Activated CD4-positive, alpha-beta T cell treated with anti-CD3 and anti-CD28 coated beads, Interleukin-2, amount 50 U/mL, for 24 hours (primary cell): ENCODE measurements around the gene SBK1.

ENCODE experiments used
- DNase-seq, 2 donors: peaks; one replicate each; pipeline ENCODE4 v3.0.0-alpha.2; 2020; ENCODE audit warnings: low read depth in 1 of 2, low spot score in 1 of 2

The SBK1 gene

DNA sequence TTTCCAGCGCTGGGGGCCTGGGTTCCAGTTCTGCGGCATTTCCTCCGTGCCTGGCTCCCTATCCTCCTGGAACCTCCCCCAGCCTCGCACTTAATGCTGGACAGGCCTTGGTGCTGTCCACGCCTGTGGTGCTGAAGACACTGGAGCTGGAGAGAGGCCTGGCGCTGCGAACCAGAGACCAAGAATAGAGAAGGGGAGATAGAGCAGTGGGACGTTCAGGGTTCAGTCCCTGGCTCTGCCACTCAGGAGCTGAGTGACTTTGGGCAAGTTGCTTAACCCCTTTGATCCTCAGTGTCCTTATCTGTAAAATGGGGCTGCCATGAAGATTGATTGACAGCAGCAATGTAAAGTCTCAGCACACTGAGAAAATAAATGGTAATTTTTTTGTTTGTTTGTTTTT, 11.9 kb downstream of the SBK1 start:
- DNase-seq = no peak

GRCh38 chr16:28307936-28308335, 15.6 kb downstream of the SBK1 start:
- DNase-seq = no peak

- DNase-seq = no peak
These were observed 16.7 kb downstream of the SBK1 start for GRCh38 chr16:28308794-28309584.

- peak; percentile 62 to 67 for DNase-seq
These were observed 17.5 kb downstream of the SBK1 start for GRCh38 chr16:28309811-28310311.

GRCh38 chr16:28310796-28311195, 18.5 kb downstream of the SBK1 start:
- DNase-seq = no peak

GRCh38 chr16:28311413-28311812, 19.1 kb downstream of the SBK1 start:
- DNase-seq = no peak

GRCh38 chr16:28311913-28312312, 19.6 kb downstream of the SBK1 start:
- no peak for DNase-seq

DNA sequence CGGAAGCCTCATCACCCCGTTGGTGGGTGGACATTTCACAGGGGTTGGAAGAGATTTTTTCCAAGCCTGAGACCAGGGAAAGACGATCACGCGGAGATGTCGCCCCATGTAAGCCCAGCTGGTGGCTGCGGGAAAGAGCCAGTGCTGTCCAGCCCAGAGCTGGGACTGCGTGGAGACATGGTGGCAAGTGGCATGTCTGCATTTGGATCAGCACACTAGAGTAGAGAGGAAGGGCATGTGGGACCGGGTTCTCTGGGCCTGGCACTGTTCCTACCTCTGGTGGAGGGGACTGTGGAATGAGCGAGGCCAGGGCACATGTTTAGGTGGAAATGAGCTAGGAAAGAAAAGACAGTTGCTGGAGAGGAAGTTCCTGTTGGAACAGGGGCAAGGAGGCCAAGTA, 20.0 kb downstream of the SBK1 start:
- no peak for DNase-seq

- DNase-seq = no peak
These were observed 21.3 kb downstream of the SBK1 start for GRCh38 chr16:28313587-28313986.

GRCh38 chr16:28316054-28316453, 23.7 kb downstream of the SBK1 start:
- no peak for DNase-seq

- peak; percentile 57 to 62 for DNase-seq
These were observed 24.9 kb downstream of the SBK1 start for GRCh38 chr16:28317040-28317880.

DNA sequence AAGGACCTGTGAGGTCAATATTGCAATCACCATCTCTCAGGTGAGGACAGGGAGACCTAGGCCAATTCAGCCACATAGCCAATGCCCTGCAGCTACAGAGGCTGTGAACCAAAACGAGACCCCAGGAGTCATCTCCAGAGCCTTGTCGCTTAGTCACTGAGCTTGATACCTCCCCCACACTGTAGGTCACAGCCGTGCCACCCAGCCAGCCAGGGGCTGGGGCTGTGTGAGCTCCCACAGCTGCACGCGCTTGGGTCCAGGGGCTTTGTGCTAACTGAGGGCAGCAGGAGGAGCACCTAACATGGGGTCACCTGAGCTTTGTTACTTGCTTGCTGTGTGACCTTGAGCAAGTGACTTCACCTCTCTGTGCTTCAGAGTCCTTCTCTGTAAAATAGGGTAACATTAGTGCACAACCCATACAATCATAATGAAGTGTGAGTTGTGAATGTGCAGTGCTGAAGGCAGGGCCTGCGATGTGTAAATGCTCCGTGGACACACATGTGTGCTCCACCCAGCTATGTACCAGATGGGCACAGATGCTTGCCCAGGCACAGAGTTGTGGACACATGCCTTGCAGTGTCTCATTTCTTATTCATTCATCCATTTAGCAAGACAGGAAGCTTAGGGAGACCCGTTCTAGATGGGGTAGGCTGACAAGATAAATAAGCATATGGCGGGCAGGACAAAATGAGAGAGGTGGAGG, 25.9 kb downstream of the SBK1 start:
- DNase-seq = no peak

- no peak for DNase-seq
These were observed 27.2 kb downstream of the SBK1 start for GRCh38 chr16:28319476-28320022.

- no peak for DNase-seq
These were observed 27.8 kb downstream of the SBK1 start for GRCh38 chr16:28320023-28320561.

DNA sequence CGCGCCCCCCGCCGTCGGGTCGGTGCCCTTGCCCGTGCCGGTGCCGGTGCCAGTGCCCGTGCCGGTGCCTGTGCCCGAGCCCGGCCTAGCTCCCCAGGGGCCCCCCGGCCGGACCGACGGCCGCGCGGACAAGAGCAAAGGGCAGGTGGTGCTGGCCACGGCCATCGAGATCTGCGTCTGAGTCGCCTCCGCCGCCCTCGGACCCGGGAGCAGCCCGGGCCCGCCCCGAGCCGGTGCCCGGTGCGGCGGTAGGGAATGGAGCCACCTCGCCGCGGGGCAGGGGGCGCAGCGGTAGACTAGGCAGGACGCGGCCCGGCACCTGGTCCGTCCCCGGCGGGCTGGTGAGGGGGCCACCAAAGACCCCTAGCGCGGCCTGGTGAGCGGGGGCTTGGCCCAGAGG, 28.4 kb downstream of the SBK1 start:
- no peak for DNase-seq

GRCh38 chr16:28321700-28322411, 29.5 kb downstream of the SBK1 start:
- no peak for DNase-seq

DNA sequence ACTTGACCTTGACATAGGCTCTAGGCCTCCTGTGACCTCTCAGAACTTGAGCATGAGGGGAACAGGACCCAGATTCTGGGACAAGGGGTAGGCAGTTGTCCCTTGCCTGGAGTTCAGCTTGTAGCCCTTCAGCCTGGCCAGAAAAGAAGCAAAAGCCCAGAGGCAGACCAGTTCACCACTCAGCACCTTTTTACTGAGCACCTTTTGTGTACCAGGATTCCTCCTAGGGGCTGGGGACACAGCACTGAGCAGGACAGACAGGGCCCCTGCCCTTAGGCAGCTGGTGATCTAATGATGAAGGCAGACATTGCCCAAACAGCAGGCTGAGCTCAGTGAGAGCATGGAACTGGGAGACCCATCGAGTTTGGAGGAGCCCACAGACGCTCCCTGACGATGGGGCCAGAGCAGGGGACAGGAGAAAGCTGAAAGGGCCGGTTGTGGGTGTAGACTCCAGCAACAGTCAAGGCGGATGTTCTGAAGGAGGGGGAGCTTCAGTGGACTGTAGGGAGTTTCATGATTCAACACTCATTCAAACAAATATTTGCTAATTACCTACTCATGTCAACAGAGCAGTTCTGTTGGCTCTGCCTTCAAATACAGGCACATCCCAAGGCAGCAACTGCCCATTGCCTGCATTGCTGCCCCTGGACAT, 32.0 kb downstream of the SBK1 start:
- no peak for DNase-seq

- no peak for DNase-seq
These were observed 32.6 kb downstream of the SBK1 start for GRCh38 chr16:28324887-28325279.

DNA sequence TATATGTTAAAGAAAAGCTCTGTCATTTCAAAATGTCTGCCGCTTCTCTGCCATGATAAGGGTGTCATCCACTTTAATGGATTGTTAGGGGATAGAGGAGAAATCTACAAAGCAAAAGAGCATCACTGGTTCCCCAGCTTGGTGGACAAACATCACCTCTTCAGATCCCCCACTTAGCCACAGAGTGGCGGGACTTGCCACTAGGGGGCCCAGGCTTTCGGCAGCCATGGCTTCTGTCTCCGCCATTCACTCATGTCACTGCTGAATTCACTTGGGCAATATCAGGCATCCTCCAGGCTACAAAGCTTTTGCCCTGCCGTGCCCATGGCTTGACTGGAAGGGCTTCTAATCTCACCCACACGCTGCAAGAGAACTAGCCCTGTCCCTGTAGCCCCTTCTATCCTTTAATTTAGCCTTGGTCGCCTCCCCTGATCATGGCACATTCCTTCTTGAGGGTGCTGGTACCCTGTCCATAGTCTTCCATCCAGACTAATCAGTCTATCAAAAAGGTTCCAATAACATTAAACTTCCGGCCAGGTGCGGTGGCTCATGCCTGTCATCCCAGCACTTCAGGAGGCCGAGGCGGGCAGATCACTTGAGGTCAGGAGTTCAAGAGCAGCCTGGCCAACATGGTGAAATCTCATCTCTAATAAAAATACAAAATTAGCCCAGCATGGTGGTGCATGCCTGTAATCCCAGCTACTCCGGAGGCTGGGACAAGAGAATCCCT, 34.7 kb downstream of the SBK1 start:
- DNase-seq = peak in 1 of 2 donors; percentile 52
